ENCODE measurements around the gene ENPP1.

ENPP1 gene

DNA sequence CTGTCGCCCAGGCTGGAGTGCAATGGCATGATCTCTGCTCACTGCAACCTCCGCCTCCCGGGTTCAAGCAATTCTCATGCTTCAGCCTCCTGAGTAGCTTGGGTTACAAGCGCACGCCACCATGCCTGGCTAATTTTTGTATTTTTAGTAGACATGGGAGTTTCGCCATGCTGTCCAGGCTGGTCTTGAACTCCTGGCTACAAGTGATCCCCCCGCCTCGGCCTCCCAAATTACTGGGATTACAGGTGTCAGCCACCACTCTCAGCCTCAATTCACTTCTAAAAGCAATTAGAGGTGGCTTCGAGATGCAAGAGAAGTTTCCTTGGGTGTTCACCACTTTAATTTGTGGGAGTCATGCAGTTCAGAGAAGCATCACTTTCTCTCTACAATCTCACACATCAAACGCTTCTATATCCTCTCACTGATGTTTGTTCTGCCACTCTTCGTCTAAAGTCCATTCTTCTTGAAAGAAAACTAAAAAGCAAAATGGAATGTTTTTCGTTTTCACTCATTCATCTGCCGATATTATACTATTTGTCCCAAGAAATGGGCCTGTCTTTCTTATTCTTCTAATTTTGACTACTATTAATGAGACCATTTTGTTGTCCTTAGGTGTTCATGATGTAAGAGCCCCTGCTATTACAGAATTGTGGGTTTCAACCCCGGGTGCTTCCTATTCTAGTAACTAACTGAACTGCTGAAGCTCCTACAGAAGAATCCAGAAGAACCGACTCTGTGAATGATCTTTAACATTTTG is 38.3 kb upstream of the ENPP1 start:
- H3K27me3 Mint-ChIP-seq (ENCODE audit: low read depth) = no peaks in the 10 kb centered on the region
- H3K4me3 Mint-ChIP-seq = no peak overlapping the region
- H3K36me3 Mint-ChIP-seq (ENCODE audit: low read depth) = no peaks in the 10 kb centered on the region
- peaks cover 6% of the 10 kb centered on the region for H3K4me1 Mint-ChIP-seq
- TF ChIP-seq CTCF (IDR thresholded peaks at IDR 0.05; ENCODE audit: unreplicated experiment in 3 of 3) = no peak
- H3K9me3 Mint-ChIP-seq = no peaks in the 10 kb centered on the region
- no peak overlapping the region for H3K27ac Mint-ChIP-seq

DNA sequence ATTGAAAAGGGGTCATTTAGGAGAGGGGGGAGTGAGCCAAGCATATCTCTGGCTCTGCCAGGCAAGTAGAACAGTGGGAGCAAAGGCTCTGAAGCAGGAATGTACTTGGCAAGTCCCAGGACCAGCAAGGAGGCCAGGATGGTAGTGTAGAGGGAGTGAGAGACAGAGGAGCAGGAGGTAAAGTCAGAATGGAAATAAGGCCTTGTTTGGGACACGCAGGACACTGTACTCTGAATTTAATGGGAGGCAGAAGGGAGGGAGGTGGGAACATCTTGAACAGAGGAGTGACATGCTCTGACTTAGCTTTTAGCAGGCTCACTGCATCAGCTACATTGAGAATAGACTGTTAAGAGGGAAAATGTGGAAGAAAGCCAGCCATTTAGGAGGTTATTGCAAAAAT is 37.0 kb upstream of the ENPP1 start:
- no peaks in the 10 kb centered on the region for H3K9me3 Mint-ChIP-seq
- no peak for TF ChIP-seq CTCF (IDR thresholded peaks at IDR 0.05; ENCODE audit: unreplicated experiment in 3 of 3)
- H3K27ac Mint-ChIP-seq = no peak overlapping the region
- H3K4me3 Mint-ChIP-seq = no peak overlapping the region
- H3K36me3 Mint-ChIP-seq (ENCODE audit: low read depth) = no peaks in the 10 kb centered on the region
- no peaks in the 10 kb centered on the region for H3K27me3 Mint-ChIP-seq (ENCODE audit: low read depth)
- H3K4me1 Mint-ChIP-seq = peaks cover 6% of the 10 kb centered on the region

- Mint-ChIP-seq H3K9me3 (no peaks in the 10 kb centered on the region), H3K4me1 (peaks cover 10% of the 10 kb centered on the region), H3K4me3 (no peak overlapping the region), H3K27ac (peak overlapping the region in 2 of 3 experiments; percentile 36 to 79), H3K27me3 (ENCODE audit: low read depth) (no peaks in the 10 kb centered on the region), H3K36me3 (ENCODE audit: low read depth) (no peaks in the 10 kb centered on the region)
- TF ChIP-seq CTCF (IDR thresholded peaks at IDR 0.05; ENCODE audit: unreplicated experiment in 3 of 3) = no peak
These were observed 34.4 kb upstream of the ENPP1 start for GRCh38 chr6:131773284-131773950.

GRCh38 chr6:131775886-131776285 is 31.9 kb upstream of the ENPP1 start:
- Mint-ChIP-seq H3K27ac (no peak overlapping the region), H3K9me3 (peaks cover 2% of the 10 kb centered on the region), H3K27me3 (ENCODE audit: low read depth) (no peaks in the 10 kb centered on the region), H3K4me3 (no peak overlapping the region), H3K36me3 (ENCODE audit: low read depth) (no peaks in the 10 kb centered on the region), H3K4me1 (peaks cover 12% of the 10 kb centered on the region)
- TF ChIP-seq CTCF (IDR thresholded peaks at IDR 0.05; ENCODE audit: unreplicated experiment in 3 of 3) = no peak

GRCh38 chr6:131776985-131777384 is 30.8 kb upstream of the ENPP1 start:
- Mint-ChIP-seq H3K27ac (no peak overlapping the region), H3K36me3 (ENCODE audit: low read depth) (no peaks in the 10 kb centered on the region), H3K4me3 (no peak overlapping the region), H3K27me3 (ENCODE audit: low read depth) (no peaks in the 10 kb centered on the region), H3K4me1 (peaks cover 12% of the 10 kb centered on the region), H3K9me3 (peaks cover 2% of the 10 kb centered on the region)
- no peak for TF ChIP-seq CTCF (IDR thresholded peaks at IDR 0.05; ENCODE audit: unreplicated experiment in 3 of 3)
